ENCODE data around the gene WDR77.

The WDR77 gene

GRCh38 chr1:111461765-111462164 is 12.7 kb upstream of the WDR77 start:
- TF ChIP-seq YY1 (IDR thresholded peaks at IDR 0.05; ENCODE audit: low read depth): no peak

GRCh38 chr1:111455642-111456031 is 6.6 kb upstream of the WDR77 start:
- TF ChIP-seq YY1 (IDR thresholded peaks at IDR 0.05; ENCODE audit: low read depth) (no peak), TAF1 (IDR thresholded peaks at IDR 0.05; ENCODE audit: low read depth) (no peak), TCF12 (IDR thresholded peaks at IDR 0.05; ENCODE audit: low read depth) (no peak), TEAD4 (IDR thresholded peaks at IDR 0.05) (no peak), RAD21 (IDR thresholded peaks at IDR 0.05; ENCODE audit: low read depth) (no peak), USF1 (IDR thresholded peaks at IDR 0.05) (no peak), NFIC (IDR thresholded peaks at IDR 0.05) (no peak), FOXM1 (IDR thresholded peaks at IDR 0.05; ENCODE audit: borderline replicate concordance, low read depth) (no peak), REST (IDR thresholded peaks at IDR 0.05; ENCODE audit: low read depth) (no peak)

- TF ChIP-seq ZBTB7A (IDR thresholded peaks at IDR 0.05; ENCODE audit: low read depth) (no peak), REST (IDR thresholded peaks at IDR 0.05; ENCODE audit: low read depth) (no peak), CEBPB (IDR thresholded peaks at IDR 0.05) (no peak), EGR1 (IDR thresholded peaks at IDR 0.05) (no peak), TAF1 (IDR thresholded peaks at IDR 0.05; ENCODE audit: low read depth) (no peak), TEAD4 (IDR thresholded peaks at IDR 0.05) (no peak), YY1 (IDR thresholded peaks at IDR 0.05; ENCODE audit: low read depth) (no peak), FOXM1 (IDR thresholded peaks at IDR 0.05; ENCODE audit: borderline replicate concordance, low read depth) (no peak), TCF12 (IDR thresholded peaks at IDR 0.05; ENCODE audit: low read depth) (no peak), CREB1 (IDR thresholded peaks at IDR 0.05; ENCODE audit: low read depth) (no peak), EP300 (IDR thresholded peaks at IDR 0.05; ENCODE audit: borderline replicate concordance) (no peak), MAX (IDR thresholded peaks at IDR 0.05) (no peak), RAD21 (IDR thresholded peaks at IDR 0.05; ENCODE audit: low read depth) (no peak)
Observed at GRCh38 chr1:111454859-111455641, 6.0 kb upstream of the WDR77 start.

- TF ChIP-seq EGR1 (IDR thresholded peaks at IDR 0.05): no peak
Observed at GRCh38 chr1:111453706-111454105, 4.7 kb upstream of the WDR77 start.

GRCh38 chr1:111452581-111452980 is 3.5 kb upstream of the WDR77 start:
- TF ChIP-seq CREB1 (IDR thresholded peaks at IDR 0.05; ENCODE audit: low read depth) (no peak), ZBTB7A (IDR thresholded peaks at IDR 0.05; ENCODE audit: low read depth) (no peak), FOXM1 (IDR thresholded peaks at IDR 0.05; ENCODE audit: borderline replicate concordance, low read depth) (no peak), MAX (IDR thresholded peaks at IDR 0.05) (no peak), TCF12 (IDR thresholded peaks at IDR 0.05; ENCODE audit: low read depth) (no peak), USF1 (IDR thresholded peaks at IDR 0.05) (no peak), YY1 (IDR thresholded peaks at IDR 0.05; ENCODE audit: low read depth) (no peak), REST (IDR thresholded peaks at IDR 0.05; ENCODE audit: low read depth) (no peak), EP300 (IDR thresholded peaks at IDR 0.05; ENCODE audit: borderline replicate concordance) (no peak)
